Omental fat pad (tissue), 4 donors: ENCODE data around the gene MCOLN2. TPM values are rescaled to one million over a fixed set of nuclear protein-coding genes. Genes with fewer than 3 reads are reported as not detected.

Source experiments
- ATAC-seq: fragments of 150-250 bp; one replicate; pipeline ENCODE4 v1.9.1; 2016; ENCODE audit warnings: mild to moderate bottlenecking, moderate library complexity; ENCODE audit not compliant: low FRiP score
- DNase-seq: peaks from one replicate; pipeline ENCODE4 v3.0.0-alpha.2; 2019; ENCODE audit warnings: low spot score
- CTCF ChIP-seq, 3 donors: fragments of 450-650 bp; IDR thresholded peaks; one replicate each; pipeline ENCODE4 v1.5.1; 2016 to 2017; ENCODE audit warnings: antibody characterized with exemption in 3 of 3, mild to moderate bottlenecking in 3 of 3, moderate library complexity in 2 of 3
- total RNA-seq, 4 donors: library from RNA; depleted of rRNA; stranded (reverse); fragments of >200 nt; gene quantifications; one replicate each; pipeline ENCODE4 v1.1.0, GENCODE V29; 2016

MCOLN2 gene
- total RNA-seq, 4 donors from 2014 or later: 1.1 to 9.9 (median 2.7) TPM

GRCh38 chr1:84899969-84900368, 96.9 kb downstream of the MCOLN2 start:
- DNase-seq: no peak
- TF ChIP-seq CTCF (IDR thresholded peaks at IDR 0.05): no peak
- no peak for ATAC-seq

GRCh38 chr1:84896279-84896678, 100.6 kb downstream of the MCOLN2 start:
- ATAC-seq (no peak), DNase-seq (no peak)
- TF ChIP-seq CTCF (IDR thresholded peaks at IDR 0.05): no peak

GRCh38 chr1:84892705-84893618, 104.0 kb downstream of the MCOLN2 start, which contains the start of gene LPAR3:
LPAR3 (minus strand) TSS chr1:84893206; CDS start chr1:84866120, 27,086 bp downstream.
- ATAC-seq (no peak), DNase-seq (no peak)
- TF ChIP-seq CTCF (IDR thresholded peaks at IDR 0.05): no peak

GRCh38 chr1:84890566-84890965, 106.3 kb downstream of the MCOLN2 start:
- ATAC-seq: no peak
- DNase-seq: no peak
- TF ChIP-seq CTCF (IDR thresholded peaks at IDR 0.05): no peak

- TF ChIP-seq CTCF (IDR thresholded peaks at IDR 0.05): no peak
- DNase-seq (no peak), ATAC-seq (no peak)
Measured at GRCh38 chr1:84889437-84889836, 107.5 kb downstream of the MCOLN2 start.

GRCh38 chr1:84888753-84889152, 108.2 kb downstream of the MCOLN2 start:
- ATAC-seq (no peak), DNase-seq (no peak)
- no peak for TF ChIP-seq CTCF (IDR thresholded peaks at IDR 0.05)
